Fibroblast of lung (primary cell): ENCODE results near the gene NANOGP8.

Source experiments
- CTCF ChIP-seq, 2 donors: IDR thresholded peaks in 1 of 2; conservative IDR thresholded peaks in 1 of 2; 1 replicate in 1 of 2; 2 replicates in 1 of 2; pipeline ENCODE4 v1.5.1; 2011 to 2012; ENCODE audit warnings: low read length in 2 of 2, control low read depth in 1 of 2, inconsistent platforms in 1 of 2, low read depth in 1 of 2, mild to moderate bottlenecking in 1 of 2
- EZH2 ChIP-seq: IDR thresholded peaks from 2 replicates; pipeline ENCODE4 v1.5.1; 2012; ENCODE audit warnings: low read length, control low read depth, mild to moderate bottlenecking; ENCODE audit errors: missing control alignments

DNA sequence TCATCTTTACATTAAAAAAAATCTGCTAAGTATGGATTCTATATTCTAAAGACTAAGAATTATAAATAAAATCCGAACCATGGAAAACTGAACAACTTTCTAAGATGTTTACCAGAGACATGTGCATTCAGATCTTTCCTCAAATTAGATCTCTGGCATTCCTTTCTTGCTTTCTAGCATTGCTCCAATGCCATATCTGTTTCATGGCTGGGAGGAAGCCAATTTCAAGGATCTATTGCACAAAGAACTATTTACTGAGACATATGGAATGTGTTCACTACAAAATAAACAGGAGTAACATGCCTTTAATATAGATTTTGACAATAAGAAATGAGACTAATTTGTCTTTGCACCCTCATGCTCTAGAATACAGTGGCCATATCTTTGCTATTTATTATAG lies 45.1 kb upstream of the NANOGP8 start:
- no peak for TF ChIP-seq CTCF (conservative IDR thresholded peaks at IDR 0.05 in 1 of 2, IDR thresholded peaks at IDR 0.05 in 1 of 2; ENCODE audit: low read depth in 1 of 2, low read length in 2 of 2)
- no peak for TF ChIP-seq EZH2
